Brain microvascular endothelial cell (primary cell): Measurements from ENCODE around the gene MRRF.

Experiments used
- DNase-seq: peaks from one replicate; pipeline ENCODE4 v3.0.0-alpha.2; 2020
- H3K27ac ChIP-seq: fragments of 250-450 bp; sonication (Bioruptor Pico); 2 replicates; pipeline ENCODE4 v1.5.1; 2020; ENCODE audit warnings: mild to moderate bottlenecking, moderate library complexity
- H3K27me3 ChIP-seq: fragments of 250-450 bp; sonication (Bioruptor Pico); replicated peaks from 2 replicates; pipeline ENCODE4 v1.5.1; 2020; ENCODE audit warnings: mild to moderate bottlenecking
- H3K36me3 ChIP-seq: fragments of 250-450 bp; sonication (Bioruptor Pico); replicated peaks from 2 replicates; pipeline ENCODE4 v1.5.1; 2020; ENCODE audit warnings: mild to moderate bottlenecking
- H3K4me3 ChIP-seq: 2 replicates; pipeline ENCODE4 v1.5.1; 2011; ENCODE audit warnings: low read depth, mild to moderate bottlenecking, control low read depth, low read length, moderate library complexity
- CTCF ChIP-seq: IDR thresholded peaks from 2 replicates; pipeline ENCODE4 v1.5.1; 2011; ENCODE audit warnings: low read depth, mild to moderate bottlenecking, moderate library complexity, low read length, control low read depth, inconsistent platforms; ENCODE audit errors: missing control alignments
- in situ Hi-C: cut with HindIII; loops from 2 replicates; pipeline ENCODE4 v1.10.0; 2017; ENCODE audit warnings: low sequenced_read_pairs, low pct_ligation_motif_present

MRRF gene

GRCh38 chr9:122264360-122265148, at the start of gene MRRF, which contains the start of gene RBM18:
TSS of gene MRRF (plus strand) at chr9:122264882. CDS start at chr9:122270892, 6,010 bp downstream.
TSS of gene RBM18 (minus strand) at chr9:122264840. CDS start at chr9:122261492, 3,348 bp downstream.
- DNase-seq: peak; percentile 89
- peaks cover 11% of the 10 kb centered on the region for H3K36me3 ChIP-seq
- no peak for TF ChIP-seq CTCF
- peak within 1 kb of the TSS; percentile 92 for H3K4me3 ChIP-seq
- H3K27me3 ChIP-seq: no peaks in the 10 kb centered on the region
- peak within 1 kb of the TSS; percentile 98 for H3K27ac ChIP-seq
- in situ Hi-C loops: no loop called here

GRCh38 chr9:122215663-122216062, 49.0 kb upstream of the MRRF start:
- DNase-seq: no peak
- H3K4me3 ChIP-seq: no peak overlapping the region
- in situ Hi-C loops: no loop called here
- no peak for TF ChIP-seq CTCF
- peaks cover 97% of the 10 kb centered on the region for H3K27me3 ChIP-seq
- no peaks in the 10 kb centered on the region for H3K36me3 ChIP-seq
- H3K27ac ChIP-seq: no peak overlapping the region

GRCh38 chr9:122216138-122216797, 48.4 kb upstream of the MRRF start:
- Histone ChIP-seq H3K4me3 (no peak overlapping the region), H3K27me3 (peaks cover 100% of the 10 kb centered on the region), H3K27ac (no peak overlapping the region), H3K36me3 (no peaks in the 10 kb centered on the region)
- in situ Hi-C loops: no loop called here
- TF ChIP-seq CTCF: no peak
- DNase-seq: no peak

- peaks cover 100% of the 10 kb centered on the region for H3K27me3 ChIP-seq
- H3K36me3 ChIP-seq: no peaks in the 10 kb centered on the region
- DNase-seq: no peak
- in situ Hi-C loops: no loop called here
- H3K4me3 ChIP-seq: no peak overlapping the region
- no peak for TF ChIP-seq CTCF
- no peak overlapping the region for H3K27ac ChIP-seq
Measured at GRCh38 chr9:122216798-122217418, 47.8 kb upstream of the MRRF start.

GRCh38 chr9:122217640-122218039, 47.0 kb upstream of the MRRF start:
- no peak for DNase-seq
- Histone ChIP-seq H3K36me3 (no peaks in the 10 kb centered on the region), H3K27me3 (peaks cover 100% of the 10 kb centered on the region), H3K4me3 (no peak overlapping the region), H3K27ac (no peak overlapping the region)
- in situ Hi-C loops: no loop called here
- TF ChIP-seq CTCF: no peak
